ENCODE data around the gene ATG10.
"Not testable (repeated sequence)": the region's sequence is repeated elsewhere in the genome, so short reads cannot be mapped to it uniquely, and the experiment has no call there.

The ATG10 gene

GRCh38 chr5:82106756-82107155 lies 134.9 kb downstream of the ATG10 start:
- no peak for DNase-seq (ENCODE audit: extremely low spot score)
- POLR2A ChIA-PET = no interaction called here
- TF ChIP-seq CTBP1 (IDR thresholded peaks at IDR 0.05; ENCODE audit: borderline replicate concordance) (no peak), SUZ12 (IDR thresholded peaks at IDR 0.05) (no peak), TARDBP (IDR thresholded peaks at IDR 0.05) (no peak), ZNF384 (IDR thresholded peaks at IDR 0.05) (no peak), L3MBTL2 (conservative IDR thresholded peaks at IDR 0.05) (no peak), BHLHE40 (IDR thresholded peaks at IDR 0.05; ENCODE audit: borderline replicate concordance) (no peak), FOXK2 (IDR thresholded peaks at IDR 0.05) (no peak), HDGF (IDR thresholded peaks at IDR 0.05; ENCODE audit: borderline replicate concordance) (no peak), ARNT (IDR thresholded peaks at IDR 0.05) (no peak), LEF1 (IDR thresholded peaks at IDR 0.05; ENCODE audit: borderline replicate concordance) (no peak), SP1 (IDR thresholded peaks at IDR 0.05) (no peak)
- CTCF ChIA-PET = interaction anchor here (0.5 to 2.5 kb wide), 3 partner anchors 58 to 357 kb away, joined by 3 to 11 read pairs (median 3); no protein-coding TSS in a partner anchor

- ChIA-PET POLR2A (no interaction called here), CTCF (interaction anchor here (0.6 to 2.5 kb wide), 4 partner anchors 58 to 357 kb away, joined by 3 to 11 read pairs (median 4); no protein-coding TSS in a partner anchor)
Measured at GRCh38 chr5:82107267-82107666, 135.4 kb downstream of the ATG10 start.

GRCh38 chr5:82109013-82109412 lies 137.2 kb downstream of the ATG10 start:
- ChIA-PET POLR2A (interaction anchor here (0.7 kb wide), 1 partner anchor 9 kb away, joined by 3 read pairs; no protein-coding TSS in a partner anchor), CTCF (no interaction called here)
- no peak for TF ChIP-seq FOXA1 (IDR thresholded peaks at IDR 0.05)
- no peak for TF ChIP-seq BHLHE40 (IDR thresholded peaks at IDR 0.05; ENCODE audit: borderline replicate concordance)
- no peak for TF ChIP-seq SP1 (IDR thresholded peaks at IDR 0.05)
- TF ChIP-seq SUZ12 (IDR thresholded peaks at IDR 0.05) = no peak
- no peak for TF ChIP-seq PKNOX1 (IDR thresholded peaks at IDR 0.05)
- TF ChIP-seq ELF4 (IDR thresholded peaks at IDR 0.05) = no peak
- TF ChIP-seq LEF1 (IDR thresholded peaks at IDR 0.05; ENCODE audit: borderline replicate concordance) = no peak
- TF ChIP-seq L3MBTL2 (conservative IDR thresholded peaks at IDR 0.05) = no peak
- TF ChIP-seq FOXM1 (IDR thresholded peaks at IDR 0.05; ENCODE audit: borderline replicate concordance) = no peak
- TF ChIP-seq NFRKB (IDR thresholded peaks at IDR 0.05) = no peak
- no peak for TF ChIP-seq FOXK2 (IDR thresholded peaks at IDR 0.05)
- no peak for TF ChIP-seq ZNF384 (IDR thresholded peaks at IDR 0.05)
- no peak for TF ChIP-seq CTBP1 (IDR thresholded peaks at IDR 0.05; ENCODE audit: borderline replicate concordance)
- no peak for TF ChIP-seq HDGF (IDR thresholded peaks at IDR 0.05; ENCODE audit: borderline replicate concordance)
- no peak for TF ChIP-seq TARDBP (IDR thresholded peaks at IDR 0.05)
- TF ChIP-seq ARNT (IDR thresholded peaks at IDR 0.05) = no peak
- no peak for DNase-seq (ENCODE audit: extremely low spot score)

More at GRCh38 chr5:82107267-82107666, 135.4 kb downstream of the ATG10 start:
- DNase-seq (ENCODE audit: extremely low spot score) = no peak
- TF ChIP-seq ZNF384 (IDR thresholded peaks at IDR 0.05) (no peak), BHLHE40 (IDR thresholded peaks at IDR 0.05; ENCODE audit: borderline replicate concordance) (no peak), SP1 (IDR thresholded peaks at IDR 0.05) (no peak), NFRKB (IDR thresholded peaks at IDR 0.05) (no peak), CTBP1 (IDR thresholded peaks at IDR 0.05; ENCODE audit: borderline replicate concordance) (no peak), SUZ12 (IDR thresholded peaks at IDR 0.05) (no peak), PKNOX1 (IDR thresholded peaks at IDR 0.05) (no peak), FOXM1 (IDR thresholded peaks at IDR 0.05; ENCODE audit: borderline replicate concordance) (no peak), ARNT (IDR thresholded peaks at IDR 0.05) (no peak), HDGF (IDR thresholded peaks at IDR 0.05; ENCODE audit: borderline replicate concordance) (no peak)

- DNase-seq (ENCODE audit: extremely low spot score); POLR2A ChIA-PET; CTCF ChIA-PET: not testable (repeated sequence)
Measured at GRCh38 chr5:82109915-82110314, 138.1 kb downstream of the ATG10 start.

GRCh38 chr5:82111191-82111590 lies 139.4 kb downstream of the ATG10 start:
- DNase-seq (ENCODE audit: extremely low spot score) = no peak
- ChIA-PET POLR2A (no interaction called here), CTCF (no interaction called here)
- TF ChIP-seq BHLHE40 (IDR thresholded peaks at IDR 0.05; ENCODE audit: borderline replicate concordance) (no peak), HDGF (IDR thresholded peaks at IDR 0.05; ENCODE audit: borderline replicate concordance) (no peak), FOXA1 (IDR thresholded peaks at IDR 0.05) (no peak), ELF4 (IDR thresholded peaks at IDR 0.05) (no peak), ARNT (IDR thresholded peaks at IDR 0.05) (no peak), ZNF384 (IDR thresholded peaks at IDR 0.05) (no peak), NFRKB (IDR thresholded peaks at IDR 0.05) (no peak), CTBP1 (IDR thresholded peaks at IDR 0.05; ENCODE audit: borderline replicate concordance) (no peak), FOXK2 (IDR thresholded peaks at IDR 0.05) (no peak)

- DNase-seq (ENCODE audit: extremely low spot score) = no peak
- CTCF ChIA-PET = no interaction called here
- POLR2A ChIA-PET = no interaction called here
- TF ChIP-seq FOXK2 (IDR thresholded peaks at IDR 0.05) (no peak), L3MBTL2 (conservative IDR thresholded peaks at IDR 0.05) (no peak), FOXM1 (IDR thresholded peaks at IDR 0.05; ENCODE audit: borderline replicate concordance) (no peak), ZNF384 (IDR thresholded peaks at IDR 0.05) (no peak), ARNT (IDR thresholded peaks at IDR 0.05) (no peak), TARDBP (IDR thresholded peaks at IDR 0.05) (no peak)
Measured at GRCh38 chr5:82115858-82116257, 144.0 kb downstream of the ATG10 start.

- ChIA-PET POLR2A (no interaction called here), CTCF (no interaction called here)
- no peak for TF ChIP-seq TARDBP (IDR thresholded peaks at IDR 0.05)
- no peak for DNase-seq (ENCODE audit: extremely low spot score)
Measured at GRCh38 chr5:82119889-82120288, 148.1 kb downstream of the ATG10 start.

All from HEK293T (cell line).